COLO829 (cell line): ENCODE measurements around the gene ZNF443.
"Not testable (repeated sequence)": the region's sequence is repeated elsewhere in the genome, so short reads cannot be mapped to it uniquely, and the experiment has no call there.

ENCODE experiments used
- DNase-seq: peaks from one replicate; pipeline ENCODE4 v3.0.0; 2012; ENCODE audit warnings: low spot score

ZNF443 gene

GRCh38 chr19:12417273-12417672 is 23.5 kb downstream of the ZNF443 start:
- DNase-seq, result not testable (repeated sequence)

GRCh38 chr19:12411893-12412292 is 28.9 kb downstream of the ZNF443 start:
- no peak for DNase-seq

- DNase-seq, result peak; percentile 77
Observed at GRCh38 chr19:12400633-12401502, 40.0 kb downstream of the ZNF443 start, which contains the start of gene ZNF799. Gene ZNF799, minus strand, starts transcription at chr19:12401271. Its CDS starts 201 bp downstream, at chr19:12401070.

GRCh38 chr19:12399901-12400632 is 40.8 kb downstream of the ZNF443 start:
- not testable (repeated sequence) for DNase-seq

- DNase-seq, result not testable (repeated sequence)
Observed at GRCh38 chr19:12391148-12391547, 49.7 kb downstream of the ZNF443 start.

- not testable (repeated sequence) for DNase-seq
Observed at GRCh38 chr19:12386365-12386764, 54.5 kb downstream of the ZNF443 start.

GRCh38 chr19:12380444-12380737 is 60.4 kb downstream of the ZNF443 start:
- DNase-seq, result no peak

GRCh38 chr19:12379732-12380443 is 60.9 kb downstream of the ZNF443 start:
- DNase-seq, result no peak
